ENCODE results near the gene FOXRED1.

DNA sequence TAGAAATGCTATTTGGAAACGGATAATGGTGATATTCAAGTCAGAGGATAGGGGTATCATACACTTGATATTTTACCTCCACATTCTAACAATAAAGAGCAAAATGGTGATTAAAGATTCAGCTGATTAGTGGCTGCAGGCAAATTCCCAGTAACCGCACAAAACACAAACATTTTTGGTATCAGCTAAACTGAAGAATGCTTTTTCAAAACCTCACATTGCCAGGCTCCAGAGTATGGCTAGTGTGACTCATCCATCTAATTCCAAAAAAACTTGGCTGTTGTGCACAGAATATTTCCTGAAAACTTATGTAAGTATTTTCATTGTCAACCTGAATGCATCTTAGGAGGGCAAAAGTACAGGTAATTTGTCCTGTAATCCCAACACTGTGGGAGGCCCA is 11.2 kb upstream of the FOXRED1 start:
- TF ChIP-seq REST (IDR thresholded peaks at IDR 0.05; ENCODE audit: insufficient replicate concordance, low read depth) (no peak), POLR2AphosphoS5 (IDR thresholded peaks at IDR 0.05; ENCODE audit: low read depth) (no peak)
- TF ChIP-seq, protein P1, sequence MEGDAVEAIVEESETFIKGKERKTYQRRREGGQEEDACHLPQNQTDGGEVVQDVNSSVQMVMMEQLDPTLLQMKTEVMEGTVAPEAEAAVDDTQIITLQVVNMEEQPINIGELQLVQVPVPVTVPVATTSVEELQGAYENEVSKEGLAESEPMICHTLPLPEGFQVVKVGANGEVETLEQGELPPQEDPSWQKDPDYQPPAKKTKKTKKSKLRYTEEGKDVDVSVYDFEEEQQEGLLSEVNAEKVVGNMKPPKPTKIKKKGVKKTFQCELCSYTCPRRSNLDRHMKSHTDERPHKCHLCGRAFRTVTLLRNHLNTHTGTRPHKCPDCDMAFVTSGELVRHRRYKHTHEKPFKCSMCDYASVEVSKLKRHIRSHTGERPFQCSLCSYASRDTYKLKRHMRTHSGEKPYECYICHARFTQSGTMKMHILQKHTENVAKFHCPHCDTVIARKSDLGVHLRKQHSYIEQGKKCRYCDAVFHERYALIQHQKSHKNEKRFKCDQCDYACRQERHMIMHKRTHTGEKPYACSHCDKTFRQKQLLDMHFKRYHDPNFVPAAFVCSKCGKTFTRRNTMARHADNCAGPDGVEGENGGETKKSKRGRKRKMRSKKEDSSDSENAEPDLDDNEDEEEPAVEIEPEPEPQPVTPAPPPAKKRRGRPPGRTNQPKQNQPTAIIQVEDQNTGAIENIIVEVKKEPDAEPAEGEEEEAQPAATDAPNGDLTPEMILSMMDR (IDR thresholded peaks at IDR 0.05; ENCODE audit: insufficient read depth, low read length), result no peak
